ENCODE results near the gene CHD2. TPM values are rescaled to one million over a fixed set of nuclear protein-coding genes. Genes with fewer than 3 reads are reported as not detected.

The CHD2 gene
- total and polyA plus RNA-seq, 4 donors: 13.9 to 90.2 (median 49.4) TPM

DNA sequence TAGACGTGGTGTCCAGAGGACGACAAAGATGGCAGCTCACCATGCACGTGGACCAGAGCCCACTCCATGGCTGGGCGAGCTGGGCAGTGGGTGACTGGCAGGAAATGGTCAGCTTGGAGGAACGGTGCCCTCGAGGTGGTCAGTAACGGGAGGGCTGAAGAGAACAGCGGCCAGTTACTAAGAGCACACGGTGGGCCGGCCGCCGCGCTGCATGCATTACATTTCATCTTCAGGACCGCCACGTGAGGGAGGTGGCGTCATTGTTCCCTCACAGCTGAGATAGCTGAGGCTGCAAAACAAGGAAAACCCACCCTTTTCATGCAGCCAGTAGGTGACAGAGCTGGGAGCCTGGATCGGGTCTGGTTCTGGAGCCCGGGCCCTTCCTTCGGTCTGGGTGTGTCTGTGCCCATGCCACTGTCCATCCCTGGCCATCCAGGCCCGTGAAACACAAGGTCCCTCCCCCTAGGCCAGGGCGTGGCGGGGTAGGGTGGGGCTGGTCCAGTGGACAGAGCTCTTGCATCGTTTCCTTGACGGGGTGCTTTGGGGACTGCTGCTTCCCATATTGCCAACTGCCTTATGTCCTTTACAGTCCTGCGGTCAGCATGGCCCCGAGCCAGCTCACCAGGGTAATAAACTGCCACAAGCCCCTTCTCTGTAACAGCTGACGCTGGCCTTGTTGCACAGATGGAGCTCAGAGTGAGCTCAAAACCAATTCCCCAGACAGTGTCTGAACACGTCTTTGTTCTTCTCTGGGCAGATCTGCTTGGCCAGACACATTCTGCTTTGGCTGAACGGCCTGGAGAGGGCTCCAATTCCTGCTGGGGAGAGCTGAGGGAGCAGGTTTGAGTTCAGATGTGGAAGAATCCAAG lies 137.1 kb downstream of the CHD2 start:
- no peak for TF ChIP-seq FOXA1 (IDR thresholded peaks at IDR 0.05)
- TF ChIP-seq, protein P1, sequence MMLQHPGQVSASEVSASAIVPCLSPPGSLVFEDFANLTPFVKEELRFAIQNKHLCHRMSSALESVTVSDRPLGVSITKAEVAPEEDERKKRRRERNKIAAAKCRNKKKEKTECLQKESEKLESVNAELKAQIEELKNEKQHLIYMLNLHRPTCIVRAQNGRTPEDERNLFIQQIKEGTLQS (IDR thresholded peaks at IDR 0.05): no peak
- no peak for TF ChIP-seq YY1 (IDR thresholded peaks at IDR 0.05)
- TF ChIP-seq, protein P2, sequence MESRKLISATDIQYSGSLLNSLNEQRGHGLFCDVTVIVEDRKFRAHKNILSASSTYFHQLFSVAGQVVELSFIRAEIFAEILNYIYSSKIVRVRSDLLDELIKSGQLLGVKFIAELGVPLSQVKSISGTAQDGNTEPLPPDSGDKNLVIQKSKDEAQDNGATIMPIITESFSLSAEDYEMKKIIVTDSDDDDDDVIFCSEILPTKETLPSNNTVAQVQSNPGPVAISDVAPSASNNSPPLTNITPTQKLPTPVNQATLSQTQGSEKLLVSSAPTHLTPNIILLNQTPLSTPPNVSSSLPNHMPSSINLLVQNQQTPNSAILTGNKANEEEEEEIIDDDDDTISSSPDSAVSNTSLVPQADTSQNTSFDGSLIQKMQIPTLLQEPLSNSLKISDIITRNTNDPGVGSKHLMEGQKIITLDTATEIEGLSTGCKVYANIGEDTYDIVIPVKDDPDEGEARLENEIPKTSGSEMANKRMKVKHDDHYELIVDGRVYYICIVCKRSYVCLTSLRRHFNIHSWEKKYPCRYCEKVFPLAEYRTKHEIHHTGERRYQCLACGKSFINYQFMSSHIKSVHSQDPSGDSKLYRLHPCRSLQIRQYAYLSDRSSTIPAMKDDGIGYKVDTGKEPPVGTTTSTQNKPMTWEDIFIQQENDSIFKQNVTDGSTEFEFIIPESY (IDR thresholded peaks at IDR 0.05): no peak
- TF ChIP-seq FOXA2 (IDR thresholded peaks at IDR 0.05): no peak
- no peak for TF ChIP-seq JUND (IDR thresholded peaks at IDR 0.05)
- no peak for TF ChIP-seq SP1 (IDR thresholded peaks at IDR 0.05)
- TF ChIP-seq CTCF (IDR thresholded peaks at IDR 0.05; ENCODE audit: low read depth, low read length, missing input control): no peak
- no peak for TF ChIP-seq NR2F2 (IDR thresholded peaks at IDR 0.05)
- TF ChIP-seq MAX (IDR thresholded peaks at IDR 0.05): no peak
- TF ChIP-seq EGR1 (IDR thresholded peaks at IDR 0.05; ENCODE audit: low read depth in 2 of 2): no peak
- Histone ChIP-seq H3K4me1 (ENCODE audit: control insufficient read depth in 4 of 4, insufficient read depth in 4 of 4, low read length in 3 of 4) (no peaks in the 10 kb centered on the region), H3K9me3 (ENCODE audit: control insufficient read depth in 4 of 4, low read length in 3 of 4) (no peaks in the 10 kb centered on the region), H3K27ac (ENCODE audit: low read depth in 1 of 2, low read length in 2 of 2) (no peak overlapping the region), H3K9ac (ENCODE audit: low read depth in 1 of 2, low read length in 2 of 2) (no peak overlapping the region), H3K27me3 (ENCODE audit: control insufficient read depth in 4 of 4, insufficient read depth in 4 of 4, low read length in 3 of 4) (no peaks in the 10 kb centered on the region), H3K4me3 (ENCODE audit: low read depth in 1 of 3, low read length in 3 of 3) (no peak overlapping the region), H3K36me3 (ENCODE audit: control insufficient read depth in 4 of 4, insufficient read depth in 3 of 4, low read depth in 1 of 4, low read length in 3 of 4) (no peaks in the 10 kb centered on the region)
- 83% methylated on average over 29 of the region's 29 CpGs for WGBS
- no peak for DNase-seq (ENCODE audit: low spot score)

GRCh38 chr15:93037820-93038705 lies 137.9 kb downstream of the CHD2 start:
- no peaks in the 10 kb centered on the region for H3K4me1 ChIP-seq (ENCODE audit: control insufficient read depth in 4 of 4, insufficient read depth in 4 of 4, low read length in 3 of 4)
- no peaks in the 10 kb centered on the region for H3K27me3 ChIP-seq (ENCODE audit: control insufficient read depth in 4 of 4, insufficient read depth in 4 of 4, low read length in 3 of 4)
- no peaks in the 10 kb centered on the region for H3K9me3 ChIP-seq (ENCODE audit: control insufficient read depth in 4 of 4, low read length in 3 of 4)
- DNase-seq (ENCODE audit: low spot score): no peak
- H3K36me3 ChIP-seq (ENCODE audit: control insufficient read depth in 4 of 4, insufficient read depth in 3 of 4, low read depth in 1 of 4, low read length in 3 of 4): no peaks in the 10 kb centered on the region
- no peak overlapping the region for H3K4me3 ChIP-seq (ENCODE audit: low read depth in 1 of 3, low read length in 3 of 3)
- H3K27ac ChIP-seq (ENCODE audit: low read depth in 1 of 2, low read length in 2 of 2): no peak overlapping the region
- H3K9ac ChIP-seq (ENCODE audit: low read depth in 1 of 2, low read length in 2 of 2): no peak overlapping the region
- WGBS: 84% methylated on average over 20 of the region's 20 CpGs
- TF ChIP-seq MAX (IDR thresholded peaks at IDR 0.05): no peak
- no peak for TF ChIP-seq CTCF (IDR thresholded peaks at IDR 0.05; ENCODE audit: low read depth, low read length, missing input control)
- TF ChIP-seq, protein P1 (IDR thresholded peaks at IDR 0.05): no peak
- no peak for TF ChIP-seq FOXA1 (IDR thresholded peaks at IDR 0.05)
- TF ChIP-seq SP1 (IDR thresholded peaks at IDR 0.05): no peak
- TF ChIP-seq, protein P2 (IDR thresholded peaks at IDR 0.05): no peak
- TF ChIP-seq HNF4G (IDR thresholded peaks at IDR 0.05): no peak
- TF ChIP-seq RXRA (IDR thresholded peaks at IDR 0.05): no peak
- no peak for TF ChIP-seq NR2F2 (IDR thresholded peaks at IDR 0.05)
- no peak for TF ChIP-seq YY1 (IDR thresholded peaks at IDR 0.05)
- no peak for TF ChIP-seq HNF4A (conservative IDR thresholded peaks at IDR 0.05)
- no peak for TF ChIP-seq RAD21 (IDR thresholded peaks at IDR 0.05)
- TF ChIP-seq JUND (IDR thresholded peaks at IDR 0.05): no peak
- no peak for TF ChIP-seq FOXA2 (IDR thresholded peaks at IDR 0.05)
- TF ChIP-seq GABPA (IDR thresholded peaks at IDR 0.05 in 1 of 2, conservative IDR thresholded peaks at IDR 0.05 in 1 of 2): no peak
